ENCODE data around the gene MYO3B. TPM values are rescaled to one million over a fixed set of nuclear protein-coding genes. Genes with fewer than 3 reads are reported as not detected.

Gene MYO3B
- polyA plus RNA-seq, 1 donor (not counting 4 experiments of a cell fraction or from before 2014, with no cell fraction given): 4.4 TPM

GRCh38 chr2:170571612-170572011, 393.7 kb downstream of the MYO3B start:
- Histone ChIP-seq H2AFZ (ENCODE audit: control insufficient read depth, low read length) (no peak overlapping the region), H4K20me1 (ENCODE audit: control insufficient read depth, extremely low read depth, insufficient read depth, low read length) (no peaks in the 10 kb centered on the region), H3K27me3 (ENCODE audit: control insufficient read depth, extremely low read depth, insufficient read depth, low read length) (no peaks in the 10 kb centered on the region), H3K79me2 (ENCODE audit: control insufficient read depth, insufficient read depth, low read length) (no peaks in the 10 kb centered on the region), H3K9me3 (ENCODE audit: control insufficient read depth, low read depth, low read length) (no peaks in the 10 kb centered on the region), H3K36me3 (ENCODE audit: control insufficient read depth in 2 of 2, extremely low read depth in 1 of 2, insufficient read depth in 2 of 2, low read length in 2 of 2) (no peaks in the 10 kb centered on the region), H3K9ac (ENCODE audit: control insufficient read depth, extremely low read depth, insufficient read depth, low read length) (no peak overlapping the region), H3K4me1 (ENCODE audit: control insufficient read depth, extremely low read depth, insufficient read depth, low read length) (no peaks in the 10 kb centered on the region), H3K4me3 (ENCODE audit: control insufficient read depth in 2 of 3, extremely low read depth in 1 of 3, insufficient read depth in 2 of 3, low read depth in 1 of 3, low read length in 3 of 3) (no peak overlapping the region), H3K4me2 (ENCODE audit: control insufficient read depth, extremely low read depth, insufficient read depth, low read depth, low read length) (no peak overlapping the region), H3K27ac (ENCODE audit: control insufficient read depth, insufficient read depth, low read length) (no peak overlapping the region), H3K9me1 (ENCODE audit: control insufficient read depth, extremely low read depth, insufficient read depth, low read length) (no peaks in the 10 kb centered on the region)
- DNase-seq (ENCODE audit: low read depth, low spot score) (no peak), FAIRE-seq (no peak)
- dilution Hi-C loops (cut with MboI; ENCODE audit: extremely low pct_ligation_motif_present, low sequenced_read_pairs): no loop called here
- TF ChIP-seq CTCF (optimal IDR thresholded peaks at IDR 0.05 in 1 of 3, IDR thresholded peaks at IDR 0.05 in 1 of 3, conservative IDR thresholded peaks at IDR 0.05 in 1 of 3; ENCODE audit: extremely low read depth in 1 of 3, insufficient read depth in 2 of 3, low read length in 3 of 3) (no peak), EZH2 (IDR thresholded peaks at IDR 0.05; ENCODE audit: low read length) (no peak)

GRCh38 chr2:170573671-170574070, 395.7 kb downstream of the MYO3B start:
- no peak overlapping the region for H3K9ac ChIP-seq (ENCODE audit: control insufficient read depth, extremely low read depth, insufficient read depth, low read length)
- H3K36me3 ChIP-seq (ENCODE audit: control insufficient read depth in 2 of 2, extremely low read depth in 1 of 2, insufficient read depth in 2 of 2, low read length in 2 of 2): no peaks in the 10 kb centered on the region
- H3K9me1 ChIP-seq (ENCODE audit: control insufficient read depth, extremely low read depth, insufficient read depth, low read length): no peaks in the 10 kb centered on the region
- H3K27me3 ChIP-seq (ENCODE audit: control insufficient read depth, extremely low read depth, insufficient read depth, low read length): no peaks in the 10 kb centered on the region
- DNase-seq (ENCODE audit: low read depth, low spot score) (no peak), FAIRE-seq (no peak)
- no peak overlapping the region for H3K4me3 ChIP-seq (ENCODE audit: control insufficient read depth in 2 of 3, extremely low read depth in 1 of 3, insufficient read depth in 2 of 3, low read depth in 1 of 3, low read length in 3 of 3)
- no peaks in the 10 kb centered on the region for H3K9me3 ChIP-seq (ENCODE audit: control insufficient read depth, low read depth, low read length)
- H3K4me2 ChIP-seq (ENCODE audit: control insufficient read depth, extremely low read depth, insufficient read depth, low read depth, low read length): no peak overlapping the region
- dilution Hi-C loops (cut with MboI; ENCODE audit: extremely low pct_ligation_motif_present, low sequenced_read_pairs): no loop called here
- no peak overlapping the region for H3K27ac ChIP-seq (ENCODE audit: control insufficient read depth, insufficient read depth, low read length)
- no peak for TF ChIP-seq EZH2 (IDR thresholded peaks at IDR 0.05; ENCODE audit: low read length)
- TF ChIP-seq CTCF (optimal IDR thresholded peaks at IDR 0.05 in 1 of 3, IDR thresholded peaks at IDR 0.05 in 1 of 3, conservative IDR thresholded peaks at IDR 0.05 in 1 of 3; ENCODE audit: extremely low read depth in 1 of 3, insufficient read depth in 2 of 3, low read length in 3 of 3): no peak
- H3K4me1 ChIP-seq (ENCODE audit: control insufficient read depth, extremely low read depth, insufficient read depth, low read length): no peaks in the 10 kb centered on the region
- H4K20me1 ChIP-seq (ENCODE audit: control insufficient read depth, extremely low read depth, insufficient read depth, low read length): no peaks in the 10 kb centered on the region
- no peak overlapping the region for H2AFZ ChIP-seq (ENCODE audit: control insufficient read depth, low read length)
- H3K79me2 ChIP-seq (ENCODE audit: control insufficient read depth, insufficient read depth, low read length): no peaks in the 10 kb centered on the region
